Kidney epithelial cell (primary cell): ENCODE measurements around the gene ARRDC4. TPM values are rescaled to one million over a fixed set of nuclear protein-coding genes. Genes with fewer than 3 reads are reported as not detected.

Source experiments
- DNase-seq: peaks from one replicate; pipeline ENCODE4 v3.0.0-alpha.2; 2010; ENCODE audit warnings: low read depth
- H3K27me3 ChIP-seq: 2 replicates; pipeline ENCODE4 v1.6.0; 2011; ENCODE audit warnings: low read length; ENCODE audit not compliant: control insufficient read depth, insufficient read depth
- H3K36me3 ChIP-seq: 2 replicates; pipeline ENCODE4 v1.5.1; 2011; ENCODE audit warnings: low read length; ENCODE audit not compliant: control insufficient read depth, insufficient read depth
- H3K4me3 ChIP-seq: 2 replicates; pipeline ENCODE4 v1.5.1; 2011; ENCODE audit warnings: low read depth, mild to moderate bottlenecking, control low read depth, low read length
- CTCF ChIP-seq: IDR thresholded peaks from 2 replicates; pipeline ENCODE4 v1.5.1; 2011; ENCODE audit warnings: mild to moderate bottlenecking, moderate library complexity, low read length, control low read depth, inconsistent platforms; ENCODE audit not compliant: insufficient read depth, poor library complexity, severe bottlenecking
- total RNA-seq: library from RNA; depleted of rRNA; stranded (reverse); fragments of >200 nt; gene quantifications from 2 replicates; pipeline ENCODE4 v1.2.3, GENCODE V29; 2015

The ARRDC4 gene
- total RNA-seq, 1 donor from 2014 or later: 4.4 TPM

- DNase-seq: no peak
- TF ChIP-seq CTCF: no peak
- H3K27me3 ChIP-seq: no peaks in the 10 kb centered on the region
- peak overlapping the region; percentile 36 for H3K4me3 ChIP-seq
- no peaks in the 10 kb centered on the region for H3K36me3 ChIP-seq
Observed at GRCh38 chr15:97959724-97960363, 659 bp upstream of the ARRDC4 start.

- no peak for TF ChIP-seq CTCF
- DNase-seq: no peak
- Histone ChIP-seq H3K4me3 (peak overlapping the region; percentile 86), H3K36me3 (no peaks in the 10 kb centered on the region), H3K27me3 (no peaks in the 10 kb centered on the region)
Observed at GRCh38 chr15:97961067-97961954, 808 bp downstream of the ARRDC4 start.

GRCh38 chr15:97962263-97962662 lies 1.8 kb downstream of the ARRDC4 start:
- peak overlapping the region; percentile 9 for H3K4me3 ChIP-seq
- DNase-seq: no peak
- no peak for TF ChIP-seq CTCF
- H3K36me3 ChIP-seq: no peaks in the 10 kb centered on the region
- no peaks in the 10 kb centered on the region for H3K27me3 ChIP-seq

- DNase-seq: no peak
- H3K36me3 ChIP-seq: no peaks in the 10 kb centered on the region
- no peak for TF ChIP-seq CTCF
- H3K27me3 ChIP-seq: no peaks in the 10 kb centered on the region
- H3K4me3 ChIP-seq: no peak overlapping the region
Observed at GRCh38 chr15:97963779-97964178, 3.3 kb downstream of the ARRDC4 start.

- TF ChIP-seq CTCF: no peak
- no peak for DNase-seq
- Histone ChIP-seq H3K36me3 (no peaks in the 10 kb centered on the region), H3K27me3 (no peaks in the 10 kb centered on the region), H3K4me3 (no peak overlapping the region)
Observed at GRCh38 chr15:97966246-97966645, 5.7 kb downstream of the ARRDC4 start.
